ENCODE data around the gene NTN5.

DNA sequence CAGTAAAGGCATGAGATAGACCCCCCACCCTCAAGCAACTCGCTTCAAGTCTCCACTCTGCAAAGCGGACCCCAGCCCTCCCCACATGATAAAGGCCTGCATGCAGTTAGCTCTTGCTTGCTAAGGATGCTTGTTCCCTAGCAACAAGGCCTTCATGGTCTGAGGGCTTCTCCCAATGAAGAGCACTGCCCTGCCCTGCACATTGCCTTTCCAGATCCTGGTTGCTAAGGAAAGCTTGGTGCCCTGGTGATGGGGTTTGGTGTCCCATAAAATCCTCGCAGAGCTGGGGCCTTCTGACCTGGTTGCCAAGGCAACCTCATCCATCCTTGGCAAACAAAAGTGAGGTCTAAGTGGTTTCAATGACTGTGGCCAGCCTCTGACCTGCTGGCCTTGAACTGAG is 41.6 kb downstream of the NTN5 start:
- no peak for TF ChIP-seq HDGF (IDR thresholded peaks at IDR 0.05; ENCODE audit: borderline replicate concordance)
- TF ChIP-seq CTBP1 (IDR thresholded peaks at IDR 0.05; ENCODE audit: borderline replicate concordance): no peak
- TF ChIP-seq SUZ12 (IDR thresholded peaks at IDR 0.05): no peak
- TF ChIP-seq ZNF384 (IDR thresholded peaks at IDR 0.05): no peak

Data from HEK293T (cell line).